ENCODE data around the gene LRCOL1. TPM values are rescaled to one million over a fixed set of nuclear protein-coding genes. Genes with fewer than 3 reads are reported as not detected.

Gene LRCOL1
- total and polyA plus RNA-seq, 2 experiments from 2014 or later = 1.7 TPM; not detected in 1

DNA sequence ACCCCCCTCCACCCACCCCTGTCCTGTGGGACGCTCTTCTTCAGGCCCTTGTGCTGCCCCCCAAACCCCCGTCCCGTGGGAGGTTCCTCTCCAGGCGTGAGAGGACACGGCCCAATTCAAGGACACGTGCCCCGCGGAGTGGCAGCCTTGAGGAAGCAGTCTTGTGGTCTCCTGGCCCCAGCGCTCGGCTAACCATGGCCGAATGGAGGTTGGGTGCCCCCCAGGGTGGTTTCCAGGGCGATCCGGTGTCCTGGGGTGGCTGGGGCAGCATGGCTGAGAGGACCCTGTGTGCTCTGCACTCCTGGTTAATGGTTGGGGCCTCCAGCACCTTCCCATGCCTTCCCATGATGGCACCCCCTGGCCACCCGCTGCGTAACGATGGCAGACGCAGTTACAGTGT is 53.6 kb downstream of the LRCOL1 start:
- H3K79me2 ChIP-seq (replicated peaks; ENCODE audit: insufficient read depth) = peaks cover 9% of the 10 kb centered on the region
- H3F3A ChIP-seq (replicated peaks; ENCODE audit: low read depth) = 0 out of 2 replicates have a peak, but pooled peaks cover 4% of the 10 kb centered on the region
- no peak overlapping the region for H2AFZ ChIP-seq
- no peak overlapping the region; the same call in 2 of the 3 replicates for H3K4me3 Mint-ChIP-seq
- H3K4me1 ChIP-seq (ENCODE audit: insufficient read depth) = no peaks in the 10 kb centered on the region; the same call in 1 of the 2 replicates
- no peak overlapping the region for H3K27ac ChIP-seq (ENCODE audit: low read depth)
- no peak overlapping the region for H3K4me3 ChIP-seq
- no peak for TF ChIP-seq EZH2 (IDR thresholded peaks at IDR 0.05; ENCODE audit: low read depth, unreplicated experiment)
- TF ChIP-seq EZH2phosphoT487 (IDR thresholded peaks at IDR 0.05; ENCODE audit: unreplicated experiment) = no peak
- TF ChIP-seq, protein P1, sequence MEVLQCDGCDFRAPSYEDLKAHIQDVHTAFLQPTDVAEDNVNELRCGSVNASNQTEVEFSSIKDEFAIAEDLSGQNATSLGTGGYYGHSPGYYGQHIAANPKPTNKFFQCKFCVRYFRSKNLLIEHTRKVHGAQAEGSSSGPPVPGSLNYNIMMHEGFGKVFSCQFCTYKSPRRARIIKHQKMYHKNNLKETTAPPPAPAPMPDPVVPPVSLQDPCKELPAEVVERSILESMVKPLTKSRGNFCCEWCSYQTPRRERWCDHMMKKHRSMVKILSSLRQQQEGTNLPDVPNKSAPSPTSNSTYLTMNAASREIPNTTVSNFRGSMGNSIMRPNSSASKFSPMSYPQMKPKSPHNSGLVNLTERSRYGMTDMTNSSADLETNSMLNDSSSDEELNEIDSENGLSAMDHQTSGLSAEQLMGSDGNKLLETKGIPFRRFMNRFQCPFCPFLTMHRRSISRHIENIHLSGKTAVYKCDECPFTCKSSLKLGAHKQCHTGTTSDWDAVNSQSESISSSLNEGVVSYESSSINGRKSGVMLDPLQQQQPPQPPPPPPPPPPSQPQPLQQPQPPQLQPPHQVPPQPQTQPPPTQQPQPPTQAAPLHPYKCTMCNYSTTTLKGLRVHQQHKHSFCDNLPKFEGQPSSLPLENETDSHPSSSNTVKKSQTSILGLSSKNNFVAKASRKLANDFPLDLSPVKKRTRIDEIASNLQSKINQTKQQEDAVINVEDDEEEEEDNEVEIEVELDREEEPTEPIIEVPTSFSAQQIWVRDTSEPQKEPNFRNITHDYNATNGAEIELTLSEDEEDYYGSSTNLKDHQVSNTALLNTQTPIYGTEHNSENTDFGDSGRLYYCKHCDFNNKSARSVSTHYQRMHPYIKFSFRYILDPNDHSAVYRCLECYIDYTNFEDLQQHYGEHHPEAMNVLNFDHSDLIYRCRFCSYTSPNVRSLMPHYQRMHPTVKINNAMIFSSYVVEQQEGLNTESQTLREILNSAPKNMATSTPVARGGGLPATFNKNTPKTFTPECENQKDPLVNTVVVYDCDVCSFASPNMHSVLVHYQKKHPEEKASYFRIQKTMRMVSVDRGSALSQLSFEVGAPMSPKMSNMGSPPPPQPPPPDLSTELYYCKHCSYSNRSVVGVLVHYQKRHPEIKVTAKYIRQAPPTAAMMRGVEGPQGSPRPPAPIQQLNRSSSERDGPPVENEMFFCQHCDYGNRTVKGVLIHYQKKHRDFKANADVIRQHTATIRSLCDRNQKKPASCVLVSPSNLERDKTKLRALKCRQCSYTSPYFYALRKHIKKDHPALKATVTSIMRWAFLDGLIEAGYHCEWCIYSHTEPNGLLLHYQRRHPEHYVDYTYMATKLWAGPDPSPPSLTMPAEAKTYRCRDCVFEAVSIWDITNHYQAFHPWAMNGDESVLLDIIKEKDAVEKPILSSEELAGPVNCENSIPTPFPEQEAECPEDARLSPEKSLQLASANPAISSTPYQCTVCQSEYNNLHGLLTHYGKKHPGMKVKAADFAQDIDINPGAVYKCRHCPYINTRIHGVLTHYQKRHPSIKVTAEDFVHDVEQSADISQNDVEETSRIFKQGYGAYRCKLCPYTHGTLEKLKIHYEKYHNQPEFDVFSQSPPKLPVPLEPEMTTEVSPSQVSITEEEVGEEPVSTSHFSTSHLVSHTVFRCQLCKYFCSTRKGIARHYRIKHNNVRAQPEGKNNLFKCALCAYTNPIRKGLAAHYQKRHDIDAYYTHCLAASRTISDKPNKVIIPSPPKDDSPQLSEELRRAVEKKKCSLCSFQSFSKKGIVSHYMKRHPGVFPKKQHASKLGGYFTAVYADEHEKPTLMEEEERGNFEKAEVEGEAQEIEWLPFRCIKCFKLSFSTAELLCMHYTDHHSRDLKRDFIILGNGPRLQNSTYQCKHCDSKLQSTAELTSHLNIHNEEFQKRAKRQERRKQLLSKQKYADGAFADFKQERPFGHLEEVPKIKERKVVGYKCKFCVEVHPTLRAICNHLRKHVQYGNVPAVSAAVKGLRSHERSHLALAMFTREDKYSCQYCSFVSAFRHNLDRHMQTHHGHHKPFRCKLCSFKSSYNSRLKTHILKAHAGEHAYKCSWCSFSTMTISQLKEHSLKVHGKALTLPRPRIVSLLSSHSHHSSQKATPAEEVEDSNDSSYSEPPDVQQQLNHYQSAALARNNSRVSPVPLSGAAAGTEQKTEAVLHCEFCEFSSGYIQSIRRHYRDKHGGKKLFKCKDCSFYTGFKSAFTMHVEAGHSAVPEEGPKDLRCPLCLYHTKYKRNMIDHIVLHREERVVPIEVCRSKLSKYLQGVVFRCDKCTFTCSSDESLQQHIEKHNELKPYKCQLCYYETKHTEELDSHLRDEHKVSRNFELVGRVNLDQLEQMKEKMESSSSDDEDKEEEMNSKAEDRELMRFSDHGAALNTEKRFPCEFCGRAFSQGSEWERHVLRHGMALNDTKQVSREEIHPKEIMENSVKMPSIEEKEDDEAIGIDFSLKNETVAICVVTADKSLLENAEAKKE (CRISPR knock-in tag; IDR thresholded peaks at IDR 0.05) = no peak
- no peak for TF ChIP-seq NANOG (IDR thresholded peaks at IDR 0.05; ENCODE audit: borderline replicate concordance)
- TF ChIP-seq JUNB (IDR thresholded peaks at IDR 0.05; ENCODE audit: unreplicated experiment) = no peak
- TF ChIP-seq ZNF114 (CRISPR knock-in tag; IDR thresholded peaks at IDR 0.05) = no peak
- no peak for TF ChIP-seq CREB1 (CRISPR knock-in tag; IDR thresholded peaks at IDR 0.05; ENCODE audit: low read depth)
- TF ChIP-seq, protein P2, sequence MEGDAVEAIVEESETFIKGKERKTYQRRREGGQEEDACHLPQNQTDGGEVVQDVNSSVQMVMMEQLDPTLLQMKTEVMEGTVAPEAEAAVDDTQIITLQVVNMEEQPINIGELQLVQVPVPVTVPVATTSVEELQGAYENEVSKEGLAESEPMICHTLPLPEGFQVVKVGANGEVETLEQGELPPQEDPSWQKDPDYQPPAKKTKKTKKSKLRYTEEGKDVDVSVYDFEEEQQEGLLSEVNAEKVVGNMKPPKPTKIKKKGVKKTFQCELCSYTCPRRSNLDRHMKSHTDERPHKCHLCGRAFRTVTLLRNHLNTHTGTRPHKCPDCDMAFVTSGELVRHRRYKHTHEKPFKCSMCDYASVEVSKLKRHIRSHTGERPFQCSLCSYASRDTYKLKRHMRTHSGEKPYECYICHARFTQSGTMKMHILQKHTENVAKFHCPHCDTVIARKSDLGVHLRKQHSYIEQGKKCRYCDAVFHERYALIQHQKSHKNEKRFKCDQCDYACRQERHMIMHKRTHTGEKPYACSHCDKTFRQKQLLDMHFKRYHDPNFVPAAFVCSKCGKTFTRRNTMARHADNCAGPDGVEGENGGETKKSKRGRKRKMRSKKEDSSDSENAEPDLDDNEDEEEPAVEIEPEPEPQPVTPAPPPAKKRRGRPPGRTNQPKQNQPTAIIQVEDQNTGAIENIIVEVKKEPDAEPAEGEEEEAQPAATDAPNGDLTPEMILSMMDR (conservative IDR thresholded peaks at IDR 0.05; ENCODE audit: low read depth in 2 of 2) = no peak
- no peak for ATAC-seq
- H3K36me3 ChIP-seq (ENCODE audit: insufficient read depth) = no peaks in the 10 kb centered on the region
- no peak for DNase-seq (ENCODE audit: low spot score)
- H3K27ac Mint-ChIP-seq = no peak overlapping the region
- no peaks in the 10 kb centered on the region for H3K36me3 Mint-ChIP-seq (ENCODE audit: low read depth)
- no peak overlapping the region for H3K4me2 ChIP-seq
- no peaks in the 10 kb centered on the region; the same call in 1 of the 2 replicates for H4K20me1 ChIP-seq (replicated peaks; ENCODE audit: insufficient read depth)
- no peaks in the 10 kb centered on the region; the same call in 1 of the 3 replicates for H3K4me1 Mint-ChIP-seq
- H3K9me3 Mint-ChIP-seq = no peaks in the 10 kb centered on the region
- H3K9me2 ChIP-seq (ENCODE audit: insufficient read depth) = no peaks in the 10 kb centered on the region
- peaks cover 58% of the 10 kb centered on the region for H3K27me3 Mint-ChIP-seq (ENCODE audit: insufficient read depth, low read depth, poor library complexity)
- H3K27me3 ChIP-seq (ENCODE audit: insufficient read depth) = peaks cover 63% of the 10 kb centered on the region
